ENCODE data around the gene PIP5K1B. TPM values are rescaled to one million over a fixed set of nuclear protein-coding genes. Genes with fewer than 3 reads are reported as not detected.

Gene PIP5K1B
- total and polyA plus RNA-seq, 2 of the 13 experiments (the other 11 are each of a cell fraction or from before 2014, with no cell fraction given): 15.8 to 17.5 TPM

DNA sequence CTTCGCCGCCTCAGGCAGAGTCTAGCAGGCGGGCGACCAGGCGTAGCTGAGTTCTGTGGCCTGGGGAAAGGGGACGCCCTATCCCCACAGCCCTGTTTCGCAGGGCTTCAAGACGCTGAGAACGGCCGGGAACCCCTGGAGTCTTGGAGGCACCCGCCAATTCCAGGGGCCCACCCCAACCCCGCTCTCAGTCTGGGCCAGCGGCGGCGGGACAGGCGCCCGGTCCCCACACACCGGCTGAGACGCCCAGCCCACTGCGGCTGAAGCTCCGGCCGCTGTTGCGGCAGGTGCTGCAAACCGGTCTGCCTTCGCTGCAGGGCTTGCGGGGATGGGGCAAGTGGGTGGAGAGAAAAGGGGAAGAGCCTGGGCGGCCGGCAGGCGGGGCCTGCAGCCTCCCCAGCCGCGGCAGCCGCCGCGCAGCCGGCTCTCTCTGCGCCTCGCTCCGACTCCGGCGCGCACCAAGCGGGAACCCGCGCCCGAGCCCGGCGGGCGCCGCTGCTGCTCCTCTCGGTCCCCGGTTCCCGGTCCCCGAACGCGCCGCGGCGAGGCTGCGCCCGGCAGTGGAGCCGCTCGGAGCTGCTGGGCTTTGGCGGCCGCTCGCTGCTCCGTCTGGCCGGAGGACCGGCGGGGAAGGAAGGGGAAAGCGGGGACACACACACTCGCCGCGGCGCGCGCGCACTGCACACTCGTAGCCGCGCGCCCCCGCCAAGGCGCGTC lies at the start of gene PIP5K1B (continued):
- peak; percentile 15; the same call in 1 of the 2 replicates for TF ChIP-seq ZMYM4 (CRISPR knock-in tag; IDR thresholded peaks at IDR 0.05)
- no peak; the same call in 2 of the 3 replicates for TF ChIP-seq MXI1 (IDR thresholded peaks at IDR 0.05; ENCODE audit: borderline replicate concordance, low read depth, low read length)
- TF ChIP-seq, protein P1, sequence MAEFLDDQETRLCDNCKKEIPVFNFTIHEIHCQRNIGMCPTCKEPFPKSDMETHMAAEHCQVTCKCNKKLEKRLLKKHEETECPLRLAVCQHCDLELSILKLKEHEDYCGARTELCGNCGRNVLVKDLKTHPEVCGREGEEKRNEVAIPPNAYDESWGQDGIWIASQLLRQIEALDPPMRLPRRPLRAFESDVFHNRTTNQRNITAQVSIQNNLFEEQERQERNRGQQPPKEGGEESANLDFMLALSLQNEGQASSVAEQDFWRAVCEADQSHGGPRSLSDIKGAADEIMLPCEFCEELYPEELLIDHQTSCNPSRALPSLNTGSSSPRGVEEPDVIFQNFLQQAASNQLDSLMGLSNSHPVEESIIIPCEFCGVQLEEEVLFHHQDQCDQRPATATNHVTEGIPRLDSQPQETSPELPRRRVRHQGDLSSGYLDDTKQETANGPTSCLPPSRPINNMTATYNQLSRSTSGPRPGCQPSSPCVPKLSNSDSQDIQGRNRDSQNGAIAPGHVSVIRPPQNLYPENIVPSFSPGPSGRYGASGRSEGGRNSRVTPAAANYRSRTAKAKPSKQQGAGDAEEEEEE (CRISPR knock-in tag; IDR thresholded peaks at IDR 0.05; ENCODE audit: borderline replicate concordance): no peak
- no peak for TF ChIP-seq LCORL (IDR thresholded peaks at IDR 0.05)
- TF ChIP-seq LCORL (CRISPR knock-in tag; IDR thresholded peaks at IDR 0.05): peak; percentile 36; the same call in 1 of the 2 replicates
- TF ChIP-seq ZNF709 (CRISPR knock-in tag; IDR thresholded peaks at IDR 0.05): 0 out of 2 replicates have a peak, but pooled peaks have one; percentile 32
- TF ChIP-seq, protein P2, sequence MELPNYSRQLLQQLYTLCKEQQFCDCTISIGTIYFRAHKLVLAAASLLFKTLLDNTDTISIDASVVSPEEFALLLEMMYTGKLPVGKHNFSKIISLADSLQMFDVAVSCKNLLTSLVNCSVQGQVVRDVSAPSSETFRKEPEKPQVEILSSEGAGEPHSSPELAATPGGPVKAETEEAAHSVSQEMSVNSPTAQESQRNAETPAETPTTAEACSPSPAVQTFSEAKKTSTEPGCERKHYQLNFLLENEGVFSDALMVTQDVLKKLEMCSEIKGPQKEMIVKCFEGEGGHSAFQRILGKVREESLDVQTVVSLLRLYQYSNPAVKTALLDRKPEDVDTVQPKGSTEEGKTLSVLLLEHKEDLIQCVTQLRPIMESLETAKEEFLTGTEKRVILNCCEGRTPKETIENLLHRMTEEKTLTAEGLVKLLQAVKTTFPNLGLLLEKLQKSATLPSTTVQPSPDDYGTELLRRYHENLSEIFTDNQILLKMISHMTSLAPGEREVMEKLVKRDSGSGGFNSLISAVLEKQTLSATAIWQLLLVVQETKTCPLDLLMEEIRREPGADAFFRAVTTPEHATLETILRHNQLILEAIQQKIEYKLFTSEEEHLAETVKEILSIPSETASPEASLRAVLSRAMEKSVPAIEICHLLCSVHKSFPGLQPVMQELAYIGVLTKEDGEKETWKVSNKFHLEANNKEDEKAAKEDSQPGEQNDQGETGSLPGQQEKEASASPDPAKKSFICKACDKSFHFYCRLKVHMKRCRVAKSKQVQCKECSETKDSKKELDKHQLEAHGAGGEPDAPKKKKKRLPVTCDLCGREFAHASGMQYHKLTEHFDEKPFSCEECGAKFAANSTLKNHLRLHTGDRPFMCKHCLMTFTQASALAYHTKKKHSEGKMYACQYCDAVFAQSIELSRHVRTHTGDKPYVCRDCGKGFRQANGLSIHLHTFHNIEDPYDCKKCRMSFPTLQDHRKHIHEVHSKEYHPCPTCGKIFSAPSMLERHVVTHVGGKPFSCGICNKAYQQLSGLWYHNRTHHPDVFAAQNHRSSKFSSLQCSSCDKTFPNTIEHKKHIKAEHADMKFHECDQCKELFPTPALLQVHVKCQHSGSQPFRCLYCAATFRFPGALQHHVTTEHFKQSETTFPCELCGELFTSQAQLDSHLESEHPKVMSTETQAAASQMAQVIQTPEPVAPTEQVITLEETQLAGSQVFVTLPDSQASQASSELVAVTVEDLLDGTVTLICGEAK (IDR thresholded peaks at IDR 0.05): no peak
- TF ChIP-seq, protein P2 (CRISPR knock-in tag; IDR thresholded peaks at IDR 0.05): 0 out of 2 replicates have a peak, but pooled peaks have one; percentile 14
- TF ChIP-seq, protein P3, sequence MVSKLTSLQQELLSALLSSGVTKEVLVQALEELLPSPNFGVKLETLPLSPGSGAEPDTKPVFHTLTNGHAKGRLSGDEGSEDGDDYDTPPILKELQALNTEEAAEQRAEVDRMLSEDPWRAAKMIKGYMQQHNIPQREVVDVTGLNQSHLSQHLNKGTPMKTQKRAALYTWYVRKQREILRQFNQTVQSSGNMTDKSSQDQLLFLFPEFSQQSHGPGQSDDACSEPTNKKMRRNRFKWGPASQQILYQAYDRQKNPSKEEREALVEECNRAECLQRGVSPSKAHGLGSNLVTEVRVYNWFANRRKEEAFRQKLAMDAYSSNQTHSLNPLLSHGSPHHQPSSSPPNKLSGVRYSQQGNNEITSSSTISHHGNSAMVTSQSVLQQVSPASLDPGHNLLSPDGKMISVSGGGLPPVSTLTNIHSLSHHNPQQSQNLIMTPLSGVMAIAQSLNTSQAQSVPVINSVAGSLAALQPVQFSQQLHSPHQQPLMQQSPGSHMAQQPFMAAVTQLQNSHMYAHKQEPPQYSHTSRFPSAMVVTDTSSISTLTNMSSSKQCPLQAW (CRISPR knock-in tag; IDR thresholded peaks at IDR 0.05): no peak; the same call in 1 of the 2 replicates
- TF ChIP-seq ZNF792 (CRISPR knock-in tag; IDR thresholded peaks at IDR 0.05): peak; percentile 34; the same call in 1 of the 2 replicates
- peak; percentile 47; the same call in 1 of the 2 replicates for TF ChIP-seq ZNF746 (CRISPR knock-in tag; IDR thresholded peaks at IDR 0.05)
- TF ChIP-seq ZNF367 (CRISPR knock-in tag; IDR thresholded peaks at IDR 0.05; ENCODE audit: borderline replicate concordance): peak; percentile 40; the same call in 1 of the 2 replicates
- 0 out of 2 replicates have a peak, but pooled peaks have one; percentile 30 for TF ChIP-seq ZNF264 (CRISPR knock-in tag; IDR thresholded peaks at IDR 0.05)
- 0 out of 2 replicates have a peak, but pooled peaks have one; percentile 38 for TF ChIP-seq SMYD3 (CRISPR knock-in tag; IDR thresholded peaks at IDR 0.05)
- TF ChIP-seq ERF (CRISPR knock-in tag; IDR thresholded peaks at IDR 0.05): peak; percentile 82
- no peak for TF ChIP-seq ZNF670 (CRISPR knock-in tag; IDR thresholded peaks at IDR 0.05; ENCODE audit: borderline replicate concordance)
- peak; percentile 21; the same call in 1 of the 2 replicates for TF ChIP-seq MXD4 (CRISPR knock-in tag; IDR thresholded peaks at IDR 0.05)
- TF ChIP-seq ZNF550 (CRISPR knock-in tag; IDR thresholded peaks at IDR 0.05; ENCODE audit: borderline replicate concordance): no peak
